Kidney epithelial cell (primary cell): ENCODE data around the gene MVB12B. TPM values are rescaled to one million over a fixed set of nuclear protein-coding genes. Genes with fewer than 3 reads are reported as not detected.

Source experiments
- DNase-seq: peaks from one replicate; pipeline ENCODE4 v3.0.0-alpha.2; 2010; ENCODE audit warnings: low read depth
- H3K27me3 ChIP-seq: 2 replicates; pipeline ENCODE4 v1.6.0; 2011; ENCODE audit warnings: low read length; ENCODE audit not compliant: control insufficient read depth, insufficient read depth
- H3K36me3 ChIP-seq: 2 replicates; pipeline ENCODE4 v1.5.1; 2011; ENCODE audit warnings: low read length; ENCODE audit not compliant: control insufficient read depth, insufficient read depth
- H3K4me3 ChIP-seq: 2 replicates; pipeline ENCODE4 v1.5.1; 2011; ENCODE audit warnings: low read depth, mild to moderate bottlenecking, control low read depth, low read length
- total RNA-seq: library from RNA; depleted of rRNA; stranded (reverse); fragments of >200 nt; gene quantifications from 2 replicates; pipeline ENCODE4 v1.2.3, GENCODE V29; 2015
- TF ChIP-seq, protein P1 (sequence below): IDR thresholded peaks from 2 replicates; pipeline ENCODE4 v1.5.1; 2011; ENCODE audit warnings: mild to moderate bottlenecking, moderate library complexity, low read length, control low read depth, inconsistent platforms; ENCODE audit not compliant: insufficient read depth, poor library complexity, severe bottlenecking

Gene MVB12B
- total RNA-seq, 1 donor from 2014 or later, result 13.1 TPM

DNA sequence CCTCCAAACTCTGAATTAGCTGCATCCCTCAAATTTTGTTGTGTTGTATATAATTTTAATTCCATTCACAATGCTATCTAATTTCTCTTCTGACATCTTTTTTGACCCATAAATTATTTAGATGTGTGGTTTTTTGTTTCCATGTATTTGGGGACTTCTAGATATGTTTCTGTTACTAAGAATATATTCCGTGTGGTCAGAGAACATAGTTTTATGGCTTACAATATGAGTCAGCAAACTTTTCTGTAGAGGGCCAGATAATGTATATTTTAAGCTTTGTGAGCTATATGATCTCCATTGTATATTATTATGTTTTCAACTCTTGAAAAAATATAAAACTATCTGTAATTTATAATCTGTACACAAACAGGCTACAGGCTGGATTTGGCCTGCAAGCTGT lies 33.4 kb downstream of the MVB12B start:
- Histone ChIP-seq H3K4me3 (no peak overlapping the region), H3K36me3 (no peaks in the 10 kb centered on the region), H3K27me3 (no peaks in the 10 kb centered on the region)
- DNase-seq, result no peak
- TF ChIP-seq, protein P1, sequence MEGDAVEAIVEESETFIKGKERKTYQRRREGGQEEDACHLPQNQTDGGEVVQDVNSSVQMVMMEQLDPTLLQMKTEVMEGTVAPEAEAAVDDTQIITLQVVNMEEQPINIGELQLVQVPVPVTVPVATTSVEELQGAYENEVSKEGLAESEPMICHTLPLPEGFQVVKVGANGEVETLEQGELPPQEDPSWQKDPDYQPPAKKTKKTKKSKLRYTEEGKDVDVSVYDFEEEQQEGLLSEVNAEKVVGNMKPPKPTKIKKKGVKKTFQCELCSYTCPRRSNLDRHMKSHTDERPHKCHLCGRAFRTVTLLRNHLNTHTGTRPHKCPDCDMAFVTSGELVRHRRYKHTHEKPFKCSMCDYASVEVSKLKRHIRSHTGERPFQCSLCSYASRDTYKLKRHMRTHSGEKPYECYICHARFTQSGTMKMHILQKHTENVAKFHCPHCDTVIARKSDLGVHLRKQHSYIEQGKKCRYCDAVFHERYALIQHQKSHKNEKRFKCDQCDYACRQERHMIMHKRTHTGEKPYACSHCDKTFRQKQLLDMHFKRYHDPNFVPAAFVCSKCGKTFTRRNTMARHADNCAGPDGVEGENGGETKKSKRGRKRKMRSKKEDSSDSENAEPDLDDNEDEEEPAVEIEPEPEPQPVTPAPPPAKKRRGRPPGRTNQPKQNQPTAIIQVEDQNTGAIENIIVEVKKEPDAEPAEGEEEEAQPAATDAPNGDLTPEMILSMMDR, result no peak

DNA sequence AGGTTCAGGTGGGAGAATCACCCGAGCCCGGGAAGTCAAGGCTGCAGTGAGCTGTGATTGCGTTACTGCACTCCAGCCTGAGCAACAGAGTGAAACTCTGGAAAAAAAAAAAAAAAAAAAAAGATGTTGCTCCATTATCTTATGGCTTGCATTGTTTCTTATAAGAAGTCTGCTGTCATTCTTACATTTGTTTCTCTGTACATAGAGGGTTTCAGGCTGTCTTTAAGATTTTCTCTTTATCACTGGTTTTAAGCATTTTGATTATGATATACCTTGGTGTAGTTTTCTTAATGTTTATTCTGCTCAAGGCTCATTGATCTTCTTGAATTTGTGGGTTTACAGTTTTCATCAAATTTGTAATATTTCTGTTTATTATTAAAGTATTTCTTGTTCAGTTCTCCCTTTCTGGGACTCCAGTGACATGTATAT lies 35.2 kb downstream of the MVB12B start:
- TF ChIP-seq, protein P1, result no peak
- Histone ChIP-seq H3K4me3 (no peak overlapping the region), H3K27me3 (no peaks in the 10 kb centered on the region), H3K36me3 (no peaks in the 10 kb centered on the region)
- DNase-seq, result no peak

DNA sequence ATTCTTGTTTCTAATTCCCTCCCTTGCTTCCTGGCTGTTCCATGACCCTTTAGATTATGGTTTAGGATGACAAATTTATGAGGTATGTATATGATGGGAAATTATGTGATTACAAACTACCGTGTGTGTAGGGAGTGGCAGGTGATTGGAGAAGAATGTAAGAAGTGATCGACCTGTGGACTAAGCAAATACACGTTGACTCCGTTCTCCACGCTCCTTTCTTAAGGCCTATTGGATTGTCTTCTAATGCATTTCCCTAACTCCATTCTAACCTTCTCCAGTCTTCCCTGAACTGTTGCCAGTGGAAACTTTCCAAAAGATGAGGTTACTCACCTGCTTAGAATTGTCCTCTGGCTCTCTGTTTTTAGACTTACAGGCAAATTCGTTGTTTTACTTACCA lies 36.6 kb downstream of the MVB12B start:
- TF ChIP-seq, protein P1, result no peak
- Histone ChIP-seq H3K27me3 (no peaks in the 10 kb centered on the region), H3K4me3 (no peak overlapping the region), H3K36me3 (no peaks in the 10 kb centered on the region)
- DNase-seq, result no peak

DNA sequence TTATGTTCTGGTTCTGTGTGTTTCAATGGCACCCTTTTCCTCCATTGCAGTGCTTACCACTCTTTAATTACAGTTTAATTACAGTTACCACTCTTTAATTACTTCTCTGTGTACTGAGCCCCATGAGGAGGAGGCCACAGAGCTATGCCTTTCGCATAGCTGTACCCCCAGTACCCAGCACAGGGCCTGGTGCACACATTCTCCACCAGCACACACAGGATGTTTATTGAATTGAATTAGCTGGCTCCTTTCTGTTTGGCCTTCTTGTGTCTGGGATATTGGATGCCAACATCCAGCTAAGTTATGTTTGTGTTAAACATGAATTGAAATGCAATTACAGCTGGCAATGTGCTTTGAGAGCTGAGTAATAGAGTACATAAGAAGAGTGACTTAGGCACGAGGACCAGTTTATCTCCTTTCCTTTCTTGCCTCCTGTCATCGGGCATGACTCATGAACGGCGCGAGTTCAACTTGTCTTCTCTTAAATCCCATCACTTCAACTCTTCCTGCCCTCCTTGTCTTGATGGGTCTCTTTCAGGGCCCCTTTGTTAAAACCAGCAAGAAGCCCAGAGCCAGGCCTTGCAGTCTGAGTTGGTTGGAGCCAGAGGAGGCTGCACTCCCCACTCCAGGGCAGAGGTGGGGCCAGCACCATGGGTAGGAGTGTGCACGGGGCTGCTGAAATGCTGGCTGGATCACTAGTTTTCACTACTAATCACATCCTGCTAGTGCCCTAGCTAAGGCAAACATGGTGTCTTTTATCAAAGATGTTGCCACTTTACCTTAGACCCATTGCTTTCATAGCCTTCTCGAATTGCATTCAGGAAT lies 37.4 kb downstream of the MVB12B start:
- H3K4me3 ChIP-seq, result no peak overlapping the region
- no peaks in the 10 kb centered on the region for H3K27me3 ChIP-seq
- no peak for DNase-seq
- no peaks in the 10 kb centered on the region for H3K36me3 ChIP-seq
- TF ChIP-seq, protein P1, result no peak

DNA sequence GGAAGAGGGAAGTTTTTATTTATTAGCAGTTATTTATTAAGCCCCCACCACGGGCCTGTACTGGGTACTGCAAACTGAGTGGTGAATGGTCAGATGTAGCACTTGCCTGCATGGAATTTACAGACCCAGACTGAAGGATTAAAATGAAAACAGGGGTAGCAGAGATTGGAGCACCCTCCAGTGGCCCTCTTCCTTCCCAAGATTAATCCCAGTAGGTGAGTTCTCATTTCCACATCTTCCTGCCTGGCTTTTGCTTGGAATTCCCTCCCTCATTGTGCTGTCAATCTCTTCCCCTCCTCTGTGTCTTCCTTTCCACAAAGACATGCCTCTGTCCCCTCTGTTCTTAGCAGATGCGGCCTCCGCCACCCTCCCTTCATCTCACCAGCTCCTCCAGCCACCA lies 39.2 kb downstream of the MVB12B start:
- no peak overlapping the region for H3K4me3 ChIP-seq
- no peak for DNase-seq
- H3K36me3 ChIP-seq, result no peaks in the 10 kb centered on the region
- H3K27me3 ChIP-seq, result no peaks in the 10 kb centered on the region
- TF ChIP-seq, protein P1, result no peak
